Right atrium auricular region (tissue), 2 donors: Measurements from ENCODE around the gene UBE2F. TPM values are rescaled to one million over a fixed set of nuclear protein-coding genes. Genes with fewer than 3 reads are reported as not detected.
"Not testable (repeated sequence)": the region's sequence is repeated elsewhere in the genome, so short reads cannot be mapped to it uniquely, and the experiment has no call there.

Experiments used
- DNase-seq: peaks from one replicate; pipeline ENCODE4 v3.0.0-alpha.2; 2019; ENCODE audit warnings: low spot score
- H3K27ac ChIP-seq, 2 donors: fragments of 200-600 bp; sonication (generic); 1 replicate in 1 of 2; 2 replicates in 1 of 2; pipeline ENCODE4 v1.5.1; 2016 to 2019
- H3K27me3 ChIP-seq, 2 donors: fragments of 200-600 bp; sonication (generic); one replicate each; pipeline versions ENCODE4 v1.5.1 to v1.6.0; 2017 to 2019
- H3K36me3 ChIP-seq: fragments of 200-600 bp; sonication (generic); one replicate; pipeline ENCODE4 v1.5.1; 2016
- H3K4me1 ChIP-seq, 2 donors: fragments of 200-600 bp; sonication (generic); one replicate each; pipeline versions ENCODE4 v1.5.1 to v1.6.0; 2017 to 2019
- H3K4me3 ChIP-seq, 2 donors: fragments of 200-600 bp; sonication (generic); 1 replicate in 1 of 2; 2 replicates in 1 of 2; pipeline ENCODE4 v1.5.1; 2017 to 2019; ENCODE audit warnings: mild to moderate bottlenecking in 1 of 2, moderate library complexity in 1 of 2
- H3K9me3 ChIP-seq, 2 donors: fragments of 200-600 bp; sonication (generic); one replicate each; pipeline ENCODE4 v1.5.1; 2019
- CTCF ChIP-seq, 2 donors: fragments of 200-600 bp; sonication (generic); IDR thresholded peaks; one replicate each; pipeline ENCODE4 v1.5.1; 2019; ENCODE audit warnings: antibody characterized with exemption in 2 of 2
- total RNA-seq, 2 donors: library from RNA; depleted of rRNA; stranded (reverse); fragments of >200 nt; gene quantifications; one replicate each; pipeline ENCODE4 v1.1.0, GENCODE V29; 2016

Gene UBE2F
- total RNA-seq, 2 donors from 2014 or later: 78.4 to 79.6 TPM

GRCh38 chr2:238065071-238065846 lies 98.4 kb downstream of the UBE2F start:
- Histone ChIP-seq H3K4me1 (peaks cover 0 to 10% of the 10 kb centered on the region in 2 donors), H3K27ac (no peak overlapping the region), H3K27me3 (no peaks in the 10 kb centered on the region), H3K36me3 (peaks cover 22% of the 10 kb centered on the region), H3K4me3 (no peak overlapping the region), H3K9me3 (no peaks in the 10 kb centered on the region)
- no peak for TF ChIP-seq CTCF (IDR thresholded peaks at IDR 0.05)
- DNase-seq: no peak

- H3K36me3 ChIP-seq: peaks cover 22% of the 10 kb centered on the region
- no peaks in the 10 kb centered on the region for H3K9me3 ChIP-seq
- no peak overlapping the region for H3K27ac ChIP-seq
- no peaks in the 10 kb centered on the region for H3K27me3 ChIP-seq
- peaks cover 0 to 9% of the 10 kb centered on the region in 2 donors for H3K4me1 ChIP-seq
- no peak for DNase-seq
- no peak overlapping the region for H3K4me3 ChIP-seq
- TF ChIP-seq CTCF (IDR thresholded peaks at IDR 0.05): no peak
Measured at GRCh38 chr2:238066218-238066617, 99.4 kb downstream of the UBE2F start.

GRCh38 chr2:238066718-238067117 lies 99.9 kb downstream of the UBE2F start:
- not testable (repeated sequence) for H3K4me1 ChIP-seq, H3K4me3 ChIP-seq, H3K9me3 ChIP-seq, H3K27me3 ChIP-seq, H3K27ac ChIP-seq
- peaks cover 22% of the 10 kb centered on the region for H3K36me3 ChIP-seq
- DNase-seq: peak; percentile 9

GRCh38 chr2:238067939-238068338 lies 101.1 kb downstream of the UBE2F start:
- DNase-seq: peak; percentile 2
- Histone ChIP-seq H3K4me1 (no peaks in the 10 kb centered on the region), H3K27ac (no peak overlapping the region), H3K36me3 (peaks cover 31% of the 10 kb centered on the region), H3K4me3 (no peak overlapping the region), H3K9me3 (no peaks in the 10 kb centered on the region), H3K27me3 (no peaks in the 10 kb centered on the region)
- no peak for TF ChIP-seq CTCF (IDR thresholded peaks at IDR 0.05)

GRCh38 chr2:238069021-238069709 lies 102.4 kb downstream of the UBE2F start:
- no peaks in the 10 kb centered on the region for H3K9me3 ChIP-seq
- no peaks in the 10 kb centered on the region for H3K4me1 ChIP-seq
- no peaks in the 10 kb centered on the region for H3K27me3 ChIP-seq
- H3K36me3 ChIP-seq: peaks cover 31% of the 10 kb centered on the region
- no peak overlapping the region for H3K27ac ChIP-seq
- H3K4me3 ChIP-seq: no peak overlapping the region
- peak; percentile 52 for DNase-seq
- no peak for TF ChIP-seq CTCF (IDR thresholded peaks at IDR 0.05)

GRCh38 chr2:238069877-238070276 lies 103.1 kb downstream of the UBE2F start:
- Histone ChIP-seq H3K4me3 (no peak overlapping the region), H3K9me3 (no peaks in the 10 kb centered on the region), H3K27ac (no peak overlapping the region), H3K4me1 (no peaks in the 10 kb centered on the region), H3K36me3 (peaks cover 31% of the 10 kb centered on the region), H3K27me3 (no peaks in the 10 kb centered on the region)
- no peak for TF ChIP-seq CTCF (IDR thresholded peaks at IDR 0.05)
- DNase-seq: peak; percentile 36
